ENCODE measurements around the gene CATSPERE.

Gene CATSPERE

GRCh38 chr1:244614879-244615278 lies 153.8 kb downstream of the CATSPERE start:
- no peak for DNase-seq (ENCODE audit: extremely low read depth in 1 of 2, low read depth in 1 of 2)

GRCh38 chr1:244615301-244615700 lies 154.2 kb downstream of the CATSPERE start:
- DNase-seq (ENCODE audit: extremely low read depth in 1 of 2, low read depth in 1 of 2): no peak

- no peak for DNase-seq (ENCODE audit: extremely low read depth in 1 of 2, low read depth in 1 of 2)
Measured at GRCh38 chr1:244626709-244627108, 165.6 kb downstream of the CATSPERE start.

- no peak for DNase-seq (ENCODE audit: extremely low read depth in 1 of 2, low read depth in 1 of 2)
Measured at GRCh38 chr1:244628789-244629188, 167.7 kb downstream of the CATSPERE start.

GRCh38 chr1:244633140-244633539 lies 172.1 kb downstream of the CATSPERE start:
- DNase-seq (ENCODE audit: extremely low read depth in 1 of 2, low read depth in 1 of 2): no peak

GRCh38 chr1:244634546-244634945 lies 173.5 kb downstream of the CATSPERE start:
- no peak for DNase-seq (ENCODE audit: extremely low read depth in 1 of 2, low read depth in 1 of 2)

- DNase-seq (ENCODE audit: extremely low read depth in 1 of 2, low read depth in 1 of 2): no peak
Measured at GRCh38 chr1:244636488-244637259, 175.6 kb downstream of the CATSPERE start.

- no peak for DNase-seq (ENCODE audit: extremely low read depth in 1 of 2, low read depth in 1 of 2)
Measured at GRCh38 chr1:244639561-244639960, 178.5 kb downstream of the CATSPERE start.

- DNase-seq (ENCODE audit: extremely low read depth in 1 of 2, low read depth in 1 of 2): no peak
Measured at GRCh38 chr1:244640917-244641316, 179.8 kb downstream of the CATSPERE start.

- DNase-seq (ENCODE audit: extremely low read depth in 1 of 2, low read depth in 1 of 2): no peak
Measured at GRCh38 chr1:244642526-244642925, 181.5 kb downstream of the CATSPERE start.

GRCh38 chr1:244642988-244643387 lies 181.9 kb downstream of the CATSPERE start:
- no peak for DNase-seq (ENCODE audit: extremely low read depth in 1 of 2, low read depth in 1 of 2)

- DNase-seq (ENCODE audit: extremely low read depth in 1 of 2, low read depth in 1 of 2): no peak
Measured at GRCh38 chr1:244645414-244645813, 184.3 kb downstream of the CATSPERE start.

- DNase-seq (ENCODE audit: extremely low read depth in 1 of 2, low read depth in 1 of 2): no peak
Measured at GRCh38 chr1:244645890-244646289, 184.8 kb downstream of the CATSPERE start.

- DNase-seq (ENCODE audit: extremely low read depth in 1 of 2, low read depth in 1 of 2): no peak
Measured at GRCh38 chr1:244647819-244648218, 186.7 kb downstream of the CATSPERE start.

GRCh38 chr1:244651956-244652622 lies 191.0 kb downstream of the CATSPERE start:
- DNase-seq (ENCODE audit: extremely low read depth in 1 of 2, low read depth in 1 of 2): no peak

- DNase-seq (ENCODE audit: extremely low read depth in 1 of 2, low read depth in 1 of 2): peak; percentile 96 to 98
Measured at GRCh38 chr1:244652623-244653438, 191.8 kb downstream of the CATSPERE start, which contains the start of gene DESI2. TSS of gene DESI2 (plus strand) at chr1:244653126. CDS start at chr1:244653314, 188 bp downstream.

GRCh38 chr1:244653439-244654107 lies 192.5 kb downstream of the CATSPERE start:
- no peak for DNase-seq (ENCODE audit: extremely low read depth in 1 of 2, low read depth in 1 of 2)

GRCh38 chr1:244654108-244655038 lies 193.3 kb downstream of the CATSPERE start:
- no peak for DNase-seq (ENCODE audit: extremely low read depth in 1 of 2, low read depth in 1 of 2)

- no peak for DNase-seq (ENCODE audit: extremely low read depth in 1 of 2, low read depth in 1 of 2)
Measured at GRCh38 chr1:244655186-244655585, 194.1 kb downstream of the CATSPERE start.

GRCh38 chr1:244657421-244657820 lies 196.3 kb downstream of the CATSPERE start:
- no peak for DNase-seq (ENCODE audit: extremely low read depth in 1 of 2, low read depth in 1 of 2)
